GM12878 (cell line): ENCODE data around the gene PTPRD. TPM values are rescaled to one million over a fixed set of nuclear protein-coding genes. Genes with fewer than 3 reads are reported as not detected.

Experiments
- ATAC-seq: fragments of 200-7000 bp; cut with Tn5 transposase; 3 replicates; pipeline ENCODE4 v1.9.1; 2020; ENCODE audit warnings: mild to moderate bottlenecking, moderate library complexity
- BruUV-seq: library from RNA; stranded (reverse); fragments of 400-500 nt; replicated peaks from 2 replicates; lab custom pipeline; 2021; lab: Mats Ljungman, UMichigan
- CTCF ChIA-PET: fragments of 300-600 bp; sonication (Branson Sonifier 250); formaldehyde crosslinking; extraction: SDS; loops from one replicate; lab custom pipeline; 2021; ENCODE audit warnings: inconsistent platforms; lab: Yijun Ruan, JAX
- POLR2A ChIA-PET: fragments of 350-600 bp; formaldehyde crosslinking; extraction: SDS; loops from one replicate; lab custom pipeline; 2021; ENCODE audit warnings: inconsistent platforms; lab: Charles Lee
- RAD21 ChIA-PET: fragments of 300-600 bp; sonication (Branson Sonifier 250); formaldehyde crosslinking; loops from one replicate; lab custom pipeline; 2023; ENCODE audit warnings: antibody characterized with exemption; ENCODE audit not compliant: unreplicated experiment; lab: Charles Lee
- SMC1A ChIA-PET: fragments of 300-600 bp; sonication (Branson Sonifier 250); formaldehyde crosslinking; loops from one replicate; lab custom pipeline; 2023; ENCODE audit not compliant: unreplicated experiment, uncharacterized antibody; lab: Charles Lee
- DNase-seq: peaks from one replicate; pipeline ENCODE4 v3.0.0-alpha.2; 2011; ENCODE audit warnings: low read depth, low spot score
- FAIRE-seq: peaks from 3 replicates; lab custom pipeline; 2011; peaks lifted over from hg19 to GRCh38; lab: Jason Lieb, UNC
- H2AFZ ChIP-seq: 2 replicates; pipeline ENCODE4 v1.6.0; 2011; ENCODE audit warnings: low read depth, low read length, control low read depth; ENCODE audit not compliant: control insufficient read depth
- H3K27ac ChIP-seq: 2 replicates; pipeline ENCODE4 v1.5.1; 2011; ENCODE audit warnings: control low read depth; ENCODE audit not compliant: control insufficient read depth, insufficient read depth
- H3K27me3 ChIP-seq, 2 experiments: replicated peaks in 1 of 2; 2 replicates each; pipeline versions ENCODE4 v1.6.0 to v1.6.1; 2011; ENCODE audit warnings: low read length in 1 of 2; ENCODE audit not compliant: control insufficient read depth in 2 of 2, insufficient read depth in 2 of 2
- H3K36me3 ChIP-seq, 2 experiments: 2 replicates each; pipeline ENCODE4 v1.5.1; 2011; ENCODE audit warnings: low read length in 1 of 2; ENCODE audit not compliant: control insufficient read depth in 2 of 2, insufficient read depth in 2 of 2
- H3K4me1 ChIP-seq: 2 replicates; pipeline ENCODE4 v1.6.1; 2011; ENCODE audit warnings: mild to moderate bottlenecking, low read length, moderate library complexity, mixed read lengths; ENCODE audit not compliant: control insufficient read depth, insufficient read depth
- H3K4me2 ChIP-seq: 2 replicates; pipeline ENCODE4 v1.6.0; 2011; ENCODE audit warnings: control low read depth; ENCODE audit not compliant: control insufficient read depth, insufficient read depth
- H3K4me3 ChIP-seq: fragments of 200-600 bp; sonication (generic); 2 replicates; pipeline ENCODE4 v1.5.1; 2016
- H3K79me2 ChIP-seq: 2 replicates; pipeline ENCODE4 v1.6.0; 2011; ENCODE audit warnings: low read length; ENCODE audit not compliant: control insufficient read depth, insufficient read depth
- H3K9ac ChIP-seq: 2 replicates; pipeline ENCODE4 v1.8.0; 2011; ENCODE audit warnings: low read length, control low read depth, mixed read lengths; ENCODE audit not compliant: control insufficient read depth, insufficient read depth
- H3K9me3 ChIP-seq: replicated peaks from 3 replicates; pipeline ENCODE4 v1.5.1; 2011; ENCODE audit warnings: mild to moderate bottlenecking, low read length; ENCODE audit not compliant: control insufficient read depth, insufficient read depth
- H4K20me1 ChIP-seq: 2 replicates; pipeline ENCODE4 v1.6.0; 2011; ENCODE audit not compliant: control insufficient read depth, insufficient read depth
- BACH1 ChIP-seq: fragments of 450-650 bp; IDR thresholded peaks from 2 replicates; pipeline ENCODE4 v1.6.1; 2017; ENCODE audit warnings: mild to moderate bottlenecking, borderline replicate concordance
- BCL11A ChIP-seq: IDR thresholded peaks from 2 replicates; pipeline ENCODE4 v1.6.1; 2011; ENCODE audit warnings: low read depth, low read length
- BRCA1 ChIP-seq: IDR thresholded peaks from 2 replicates; pipeline ENCODE4 v1.6.1; 2011; ENCODE audit warnings: low read depth, low read length, improper control_type of control experiment
- CUX1 ChIP-seq: IDR thresholded peaks from 2 replicates; pipeline ENCODE4 v1.6.1; 2012; ENCODE audit warnings: improper control_type of control experiment, low read depth, low read length; ENCODE audit not compliant: insufficient replicate concordance
- E2F4 ChIP-seq: IDR thresholded peaks from 2 replicates; pipeline ENCODE4 v1.6.1; 2012; ENCODE audit warnings: low read depth, low read length, improper control_type of control experiment
- IKZF2 ChIP-seq, 2 experiments: fragments of 450-650 bp; IDR thresholded peaks; 2 replicates each; pipeline ENCODE4 v1.6.1; 2017; ENCODE audit warnings: mild to moderate bottlenecking in 2 of 2, moderate library complexity in 2 of 2
- NFYA ChIP-seq: IDR thresholded peaks from 2 replicates; pipeline ENCODE4 v1.6.1; 2011; ENCODE audit warnings: low read depth, mild to moderate bottlenecking, low read length, improper control_type of control experiment, borderline replicate concordance
- RAD21 ChIP-seq: IDR thresholded peaks from 2 replicates; pipeline ENCODE4 v1.6.1; 2011; ENCODE audit warnings: mild to moderate bottlenecking, low read depth, low read length, moderate library complexity; ENCODE audit not compliant: insufficient read depth
- RELB ChIP-seq: fragments of 450-650 bp; IDR thresholded peaks from 2 replicates; pipeline ENCODE4 v1.6.1; 2017; ENCODE audit warnings: low read depth, mild to moderate bottlenecking, moderate library complexity
- SP1 ChIP-seq: IDR thresholded peaks from one replicate; pipeline ENCODE4 v1.6.1; 2011; ENCODE audit warnings: low read depth, low read length
- SRF ChIP-seq, 2 experiments: IDR thresholded peaks; 2 replicates each; pipeline ENCODE4 v1.6.1; 2011; ENCODE audit warnings: low read depth in 2 of 2, low read length in 2 of 2, mild to moderate bottlenecking in 1 of 2, moderate library complexity in 1 of 2
- STAT3 ChIP-seq: IDR thresholded peaks from 2 replicates; pipeline ENCODE4 v1.6.1; 2011; ENCODE audit warnings: low read depth, low read length, improper control_type of control experiment
- ZNF24 ChIP-seq: fragments of 450-650 bp; IDR thresholded peaks from 2 replicates; pipeline ENCODE4 v1.6.1; 2017; ENCODE audit warnings: antibody characterized with exemption, mild to moderate bottlenecking
- WGBS: methylation state at CpG from one replicate; pipeline ENCODE4 v1.1.6; 2016; ENCODE audit warnings: low lambda C conversion rate; ENCODE audit not compliant: insufficient replicate concordance, insufficient coverage; ENCODE audit errors: missing lambda C conversion rate; 5-methylcytosine and 5-hydroxymethylcytosine counted together
- in situ Hi-C: fragments of 300-500 bp; cut with MboI; formaldehyde crosslinking; loops from 9 replicates; pipeline ENCODE4 v1.14.3; 2018; ENCODE audit warnings: mixed read lengths
- intact Hi-C: fragments of 100-400 bp; cut with micrococcal nuclease; formaldehyde crosslinking; loops from one replicate; pipeline ENCODE4 v1.14.2; 2022; ENCODE audit not compliant: unreplicated experiment
- polyA plus RNA-seq, 11 experiments: library from polyadenylated mRNA; depleted of rRNA in 4 of 11; unstranded in 6 of 11; stranded (reverse) in 5 of 11; fragments of >200 nt; fragmentation: Nextera tagmentation in 4 of 11; fragmentation: Illumina TruSeq in 1 of 11; extraction: Ambion mirVana in 4 of 11; extraction: Trizol in 1 of 11; gene quantifications; 1 replicate in 1 of 11; 2 replicates in 10 of 11; pipeline versions ENCODE4 v1.2.1 to v1.2.3, GENCODE V29; 2011 to 2016; ENCODE audit warnings: inconsistent platforms in 2 of 11, missing spikeins in 2 of 11, low read depth in 1 of 11
- total RNA-seq, 4 experiments: library from RNA; depleted of rRNA in 3 of 4; stranded (reverse); fragments of >200 nt in 3 of 4; fragmentation: Illumina TruSeq in 1 of 4; extraction: Trizol in 1 of 4; gene quantifications; 2 replicates each; pipeline versions ENCODE4 v1.2.1 to v1.2.3, GENCODE V29; 2013 to 2021
- TF ChIP-seq, protein P1 (sequence below): IDR thresholded peaks from 2 replicates; pipeline ENCODE4 v1.6.1; 2011; ENCODE audit warnings: mild to moderate bottlenecking, low read depth, low read length, moderate library complexity; ENCODE audit not compliant: insufficient replicate concordance
- TF ChIP-seq, protein P2 (sequence below): fragments of 450-650 bp; IDR thresholded peaks from 2 replicates; pipeline ENCODE4 v1.6.1; 2014; ENCODE audit warnings: mild to moderate bottlenecking

PTPRD gene
- total and polyA plus RNA-seq, 10 of the 15 experiments (the other 5 are each of a cell fraction or from before 2014, with no cell fraction given), result under 0.01 to 0.05 (median 0.01) TPM; not detected in 7

GRCh38 chr9:8346296-8346695 lies 2266.5 kb downstream of the PTPRD start:
- ChIA-PET CTCF (no interaction called here), RAD21 (no interaction called here), SMC1A (no interaction called here), POLR2A (no interaction called here)
- no peaks in the 10 kb centered on the region for H3K36me3 ChIP-seq
- no peaks in the 10 kb centered on the region for H3K4me1 ChIP-seq
- H3K79me2 ChIP-seq, result no peaks in the 10 kb centered on the region
- H4K20me1 ChIP-seq, result no peaks in the 10 kb centered on the region
- no peak overlapping the region for H2AFZ ChIP-seq
- no peaks in the 10 kb centered on the region for H3K9me3 ChIP-seq
- H3K27me3 ChIP-seq, result no peaks in the 10 kb centered on the region
- no peak overlapping the region for H3K4me2 ChIP-seq
- in situ Hi-C loops (no loop called here), intact Hi-C loops (no loop called here)
- DNase-seq (no peak), ATAC-seq (no peak), FAIRE-seq (no peak)
- no peak overlapping the region for H3K4me3 ChIP-seq
- 65% methylated on average over 4 of the region's 4 CpGs for WGBS
- H3K9ac ChIP-seq, result no peak overlapping the region
- no TSS peak for BruUV-seq
- no peak overlapping the region for H3K27ac ChIP-seq
- TF ChIP-seq, protein P1, sequence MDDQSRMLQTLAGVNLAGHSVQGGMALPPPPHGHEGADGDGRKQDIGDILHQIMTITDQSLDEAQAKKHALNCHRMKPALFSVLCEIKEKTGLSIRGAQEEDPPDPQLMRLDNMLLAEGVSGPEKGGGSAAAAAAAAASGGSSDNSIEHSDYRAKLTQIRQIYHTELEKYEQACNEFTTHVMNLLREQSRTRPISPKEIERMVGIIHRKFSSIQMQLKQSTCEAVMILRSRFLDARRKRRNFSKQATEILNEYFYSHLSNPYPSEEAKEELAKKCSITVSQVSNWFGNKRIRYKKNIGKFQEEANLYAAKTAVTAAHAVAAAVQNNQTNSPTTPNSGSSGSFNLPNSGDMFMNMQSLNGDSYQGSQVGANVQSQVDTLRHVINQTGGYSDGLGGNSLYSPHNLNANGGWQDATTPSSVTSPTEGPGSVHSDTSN, result no peak
- TF ChIP-seq NFYA (no peak), CUX1 (no peak), RAD21 (no peak), SP1 (no peak), BACH1 (no peak), BCL11A (no peak), STAT3 (no peak), RELB (no peak), ZNF24 (no peak), E2F4 (no peak), IKZF2 (IDR thresholded peaks at IDR 0.05) (no peak), SRF (IDR thresholded peaks at IDR 0.05; ENCODE audit: low read depth in 2 of 2, low read length in 2 of 2) (no peak), BRCA1 (no peak)
- TF ChIP-seq, protein P2, sequence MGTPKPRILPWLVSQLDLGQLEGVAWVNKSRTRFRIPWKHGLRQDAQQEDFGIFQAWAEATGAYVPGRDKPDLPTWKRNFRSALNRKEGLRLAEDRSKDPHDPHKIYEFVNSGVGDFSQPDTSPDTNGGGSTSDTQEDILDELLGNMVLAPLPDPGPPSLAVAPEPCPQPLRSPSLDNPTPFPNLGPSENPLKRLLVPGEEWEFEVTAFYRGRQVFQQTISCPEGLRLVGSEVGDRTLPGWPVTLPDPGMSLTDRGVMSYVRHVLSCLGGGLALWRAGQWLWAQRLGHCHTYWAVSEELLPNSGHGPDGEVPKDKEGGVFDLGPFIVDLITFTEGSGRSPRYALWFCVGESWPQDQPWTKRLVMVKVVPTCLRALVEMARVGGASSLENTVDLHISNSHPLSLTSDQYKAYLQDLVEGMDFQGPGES, result no peak
